Choroid plexus epithelial cell (primary cell): ENCODE data around the gene GABRG3.

ENCODE experiments used
- DNase-seq: peaks from one replicate; pipeline ENCODE4 v3.0.0-alpha.2; 2010; ENCODE audit warnings: low read depth
- H3K4me3 ChIP-seq: 2 replicates; pipeline ENCODE4 v1.5.1; 2011; ENCODE audit warnings: low read depth, mild to moderate bottlenecking, control low read depth, low read length, moderate library complexity
- TF ChIP-seq, protein P1 (sequence below): conservative IDR thresholded peaks from 2 replicates; pipeline ENCODE4 v1.5.1; 2011; ENCODE audit warnings: low read depth, mild to moderate bottlenecking, control low read depth, inconsistent platforms, low read length, moderate library complexity

Gene GABRG3

GRCh38 chr15:27084844-27085243 lies 113.9 kb downstream of the GABRG3 start:
- H3K4me3 ChIP-seq, result no peak overlapping the region
- no peak for DNase-seq
- TF ChIP-seq, protein P1, sequence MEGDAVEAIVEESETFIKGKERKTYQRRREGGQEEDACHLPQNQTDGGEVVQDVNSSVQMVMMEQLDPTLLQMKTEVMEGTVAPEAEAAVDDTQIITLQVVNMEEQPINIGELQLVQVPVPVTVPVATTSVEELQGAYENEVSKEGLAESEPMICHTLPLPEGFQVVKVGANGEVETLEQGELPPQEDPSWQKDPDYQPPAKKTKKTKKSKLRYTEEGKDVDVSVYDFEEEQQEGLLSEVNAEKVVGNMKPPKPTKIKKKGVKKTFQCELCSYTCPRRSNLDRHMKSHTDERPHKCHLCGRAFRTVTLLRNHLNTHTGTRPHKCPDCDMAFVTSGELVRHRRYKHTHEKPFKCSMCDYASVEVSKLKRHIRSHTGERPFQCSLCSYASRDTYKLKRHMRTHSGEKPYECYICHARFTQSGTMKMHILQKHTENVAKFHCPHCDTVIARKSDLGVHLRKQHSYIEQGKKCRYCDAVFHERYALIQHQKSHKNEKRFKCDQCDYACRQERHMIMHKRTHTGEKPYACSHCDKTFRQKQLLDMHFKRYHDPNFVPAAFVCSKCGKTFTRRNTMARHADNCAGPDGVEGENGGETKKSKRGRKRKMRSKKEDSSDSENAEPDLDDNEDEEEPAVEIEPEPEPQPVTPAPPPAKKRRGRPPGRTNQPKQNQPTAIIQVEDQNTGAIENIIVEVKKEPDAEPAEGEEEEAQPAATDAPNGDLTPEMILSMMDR, result no peak

- no peak for DNase-seq
- TF ChIP-seq, protein P1, result no peak
- no peak overlapping the region for H3K4me3 ChIP-seq
Observed at GRCh38 chr15:27086149-27086548, 115.2 kb downstream of the GABRG3 start.

GRCh38 chr15:27086805-27087204 lies 115.8 kb downstream of the GABRG3 start:
- TF ChIP-seq, protein P1, result no peak
- DNase-seq, result no peak
- H3K4me3 ChIP-seq, result no peak overlapping the region

DNA sequence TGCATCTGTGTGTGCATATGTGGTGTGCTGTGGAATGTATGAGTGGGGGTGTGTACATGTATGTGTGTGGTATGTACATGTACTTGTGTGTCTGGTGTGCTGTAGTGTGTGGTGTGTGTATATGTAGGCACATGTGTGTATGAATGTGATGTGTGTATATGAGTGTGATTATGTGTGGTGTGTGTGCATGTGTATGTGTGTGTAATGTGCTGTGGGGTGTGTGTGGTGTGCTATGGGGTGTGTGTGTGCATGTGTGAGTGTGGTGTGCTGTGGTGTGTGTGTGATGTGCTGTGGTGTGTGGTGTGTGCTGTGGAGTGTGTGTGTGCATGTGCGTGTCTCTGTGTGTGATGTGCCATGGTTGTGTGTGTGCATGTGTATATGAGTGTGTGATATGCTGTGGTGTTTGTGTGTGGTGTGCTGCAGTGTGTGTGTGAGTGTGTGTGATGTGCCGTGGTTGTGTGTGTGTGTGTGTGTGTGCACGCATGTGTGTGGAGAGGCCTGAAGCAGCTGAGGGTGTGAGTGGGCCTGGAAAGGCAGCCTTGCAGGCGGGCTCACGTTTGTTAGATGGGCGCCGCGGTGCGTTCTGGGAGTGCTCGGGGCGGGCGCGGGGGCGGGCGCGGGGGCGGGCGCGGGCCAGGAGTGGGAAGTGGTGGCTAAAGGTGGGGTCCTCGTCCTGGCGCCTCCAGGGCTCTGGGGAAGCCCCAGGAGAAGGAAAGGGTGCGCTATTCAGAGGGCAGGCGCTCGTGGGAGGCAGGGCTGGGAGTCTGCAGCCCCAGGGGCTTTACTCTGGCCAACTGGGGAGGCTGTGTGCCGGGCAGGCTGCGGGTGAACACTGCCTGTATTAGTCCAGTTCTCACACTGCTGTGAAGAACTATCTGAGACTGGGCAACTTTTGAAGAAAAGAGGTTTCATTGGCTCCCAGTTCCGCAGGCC lies 116.9 kb downstream of the GABRG3 start:
- no peak overlapping the region for H3K4me3 ChIP-seq
- TF ChIP-seq, protein P1, result no peak
- no peak for DNase-seq

- H3K4me3 ChIP-seq, result no peak overlapping the region
- TF ChIP-seq, protein P1, result no peak
- DNase-seq, result no peak
Observed at GRCh38 chr15:27088584-27089232, 117.7 kb downstream of the GABRG3 start.

DNA sequence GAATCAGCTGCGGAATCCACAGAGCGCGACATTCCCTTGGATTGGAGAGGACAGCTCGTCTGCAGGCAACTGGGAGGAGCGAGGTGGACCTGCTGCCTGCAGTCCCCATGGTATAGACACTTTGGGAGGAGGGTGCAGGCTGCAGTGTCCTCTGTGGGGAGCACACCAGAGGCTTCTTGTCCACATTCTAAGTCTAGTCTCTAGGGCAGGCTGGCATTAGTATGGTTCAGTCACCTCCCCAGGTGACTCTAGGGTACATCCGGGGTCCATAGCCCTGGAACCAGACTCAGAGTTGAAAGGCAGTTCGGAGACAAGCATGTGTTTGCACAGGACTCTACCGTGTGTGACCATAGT lies 118.2 kb downstream of the GABRG3 start:
- no peak for DNase-seq

More for the DNA sequence above, 118.2 kb downstream of the GABRG3 start:
- H3K4me3 ChIP-seq, result no peak overlapping the region
- TF ChIP-seq, protein P1, result no peak
